Measurements from ENCODE around the gene ARHGAP12. TPM values are rescaled to one million over a fixed set of nuclear protein-coding genes. Genes with fewer than 3 reads are reported as not detected.
"Not testable (repeated sequence)": the region's sequence is repeated elsewhere in the genome, so short reads cannot be mapped to it uniquely, and the experiment has no call there.

ARHGAP12 gene, protein sequence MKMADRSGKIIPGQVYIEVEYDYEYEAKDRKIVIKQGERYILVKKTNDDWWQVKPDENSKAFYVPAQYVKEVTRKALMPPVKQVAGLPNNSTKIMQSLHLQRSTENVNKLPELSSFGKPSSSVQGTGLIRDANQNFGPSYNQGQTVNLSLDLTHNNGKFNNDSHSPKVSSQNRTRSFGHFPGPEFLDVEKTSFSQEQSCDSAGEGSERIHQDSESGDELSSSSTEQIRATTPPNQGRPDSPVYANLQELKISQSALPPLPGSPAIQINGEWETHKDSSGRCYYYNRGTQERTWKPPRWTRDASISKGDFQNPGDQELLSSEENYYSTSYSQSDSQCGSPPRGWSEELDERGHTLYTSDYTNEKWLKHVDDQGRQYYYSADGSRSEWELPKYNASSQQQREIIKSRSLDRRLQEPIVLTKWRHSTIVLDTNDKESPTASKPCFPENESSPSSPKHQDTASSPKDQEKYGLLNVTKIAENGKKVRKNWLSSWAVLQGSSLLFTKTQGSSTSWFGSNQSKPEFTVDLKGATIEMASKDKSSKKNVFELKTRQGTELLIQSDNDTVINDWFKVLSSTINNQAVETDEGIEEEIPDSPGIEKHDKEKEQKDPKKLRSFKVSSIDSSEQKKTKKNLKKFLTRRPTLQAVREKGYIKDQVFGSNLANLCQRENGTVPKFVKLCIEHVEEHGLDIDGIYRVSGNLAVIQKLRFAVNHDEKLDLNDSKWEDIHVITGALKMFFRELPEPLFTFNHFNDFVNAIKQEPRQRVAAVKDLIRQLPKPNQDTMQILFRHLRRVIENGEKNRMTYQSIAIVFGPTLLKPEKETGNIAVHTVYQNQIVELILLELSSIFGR
- total RNA-seq = 10 to 100 TPM; 33.8 to 35.0 TPM
- polyA plus RNA-seq = 10 to 100 TPM in 2 of 3 donors, 1 to 10 TPM in 1; 9.9 to 11.3 (median 10.7) TPM
- 18.3 to 86.2 (median 75.1) reads per million in 6 experiments for total RNA-seq

DNA sequence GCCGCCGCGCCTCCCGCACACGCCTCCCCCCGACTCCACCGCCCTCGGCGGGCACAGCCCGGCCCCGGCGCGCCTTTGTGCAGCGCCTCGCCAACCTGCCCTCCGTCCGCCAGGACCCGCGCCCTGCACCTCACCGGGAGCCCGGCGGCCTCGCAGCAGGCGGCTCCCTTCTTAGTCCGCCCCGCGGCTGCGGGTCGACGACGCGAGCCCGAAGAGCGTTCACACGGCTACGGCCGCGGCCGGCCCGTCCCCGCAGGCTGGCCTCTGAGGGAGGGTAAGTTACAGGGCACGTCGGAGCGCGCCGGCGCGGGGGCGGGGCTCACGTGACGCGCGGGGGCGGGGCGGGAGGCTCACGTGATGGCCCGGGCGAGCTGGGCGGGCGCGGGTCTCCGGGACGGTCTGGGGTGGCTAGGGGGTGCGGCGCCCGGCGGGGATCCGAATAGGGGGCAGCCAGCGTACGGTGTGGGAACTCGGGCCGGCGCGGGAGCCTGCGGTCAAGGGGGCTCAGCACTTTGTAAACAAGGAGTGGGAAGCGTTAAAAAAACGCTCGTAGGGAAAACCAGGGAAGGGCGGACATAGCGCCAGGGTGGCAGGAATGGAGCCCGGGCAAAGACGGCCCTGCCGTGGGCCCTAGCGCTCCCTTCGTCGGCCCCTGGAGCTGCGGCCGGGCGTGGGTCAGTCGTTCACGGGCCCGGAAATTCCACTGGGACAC lies at the start of gene ARHGAP12:
Gene ARHGAP12 (minus strand): TSS at position 283 of the 712 bp plus-strand sequence. CDS start 19,976 bp downstream, outside the sequence.
- Mint-ChIP-seq H3K4me3 (peak within 1 kb of the TSS; percentile 84 to 98 (median 94)), H3K27me3 (no peaks in the 10 kb centered on the region), H3K9me3 (no peaks in the 10 kb centered on the region), H3K4me1 (peaks cover 24 to 57% (median 50%) of the 10 kb centered on the region in 4 donors), H3K27ac (peak within 1 kb of the TSS; percentile 82 to 95 (median 91)), H3K36me3 (no peaks in the 10 kb centered on the region)
- peak; percentile 75 to 78 for ATAC-seq
- POLR2A ChIA-PET = interaction anchor here (0.7 to 1.2 kb wide), 3 partner anchors 12 to 78 kb away, joined by 3 to 4 read pairs (median 3); no protein-coding TSS in a partner anchor
- peak; percentile 74 to 93 (median 86) for DNase-seq

GRCh38 chr10:31978156-31978483 lies 49.5 kb upstream of the ARHGAP12 start:
- Mint-ChIP-seq H3K36me3 (peaks cover 0 to 10% (median 0%) of the 10 kb centered on the region in 3 donors), H3K4me3 (no peak overlapping the region), H3K27me3 (peaks cover 2 to 9% (median 3%) of the 10 kb centered on the region in 5 donors), H3K27ac (no peak overlapping the region), H3K4me1 (peaks cover 19 to 34% (median 30%) of the 10 kb centered on the region in 4 donors), H3K9me3 (peaks cover 0 to 5% (median 0%) of the 10 kb centered on the region in 9 donors)
- no peak for ATAC-seq
- DNase-seq = no peak
- POLR2A ChIA-PET = no interaction called here

- DNase-seq = peak in 3 of 10 donors; percentile 3 to 18 (median 17)
- peaks cover 0 to 10% (median 0%) of the 10 kb centered on the region in 3 donors for H3K36me3 Mint-ChIP-seq
- peaks cover 19 to 34% (median 30%) of the 10 kb centered on the region in 4 donors for H3K4me1 Mint-ChIP-seq
- H3K4me3 Mint-ChIP-seq = peak overlapping the region in 5 of 10 donors; percentile 13 to 54 (median 19)
- peaks cover 0 to 5% (median 0%) of the 10 kb centered on the region in 9 donors for H3K9me3 Mint-ChIP-seq
- H3K27ac Mint-ChIP-seq = no peak overlapping the region
- H3K27me3 Mint-ChIP-seq = peaks cover 2 to 9% (median 3%) of the 10 kb centered on the region in 5 donors
- peak in 1 of 2 donors; percentile 73 for ATAC-seq
- POLR2A ChIA-PET = no interaction called here
These were observed 49.0 kb upstream of the ARHGAP12 start for GRCh38 chr10:31977440-31978155.

- POLR2A ChIA-PET = no interaction called here
- peak in 2 of 10 donors; percentile 4 to 6 for DNase-seq
- peaks cover 0 to 9% (median 3%) of the 10 kb centered on the region in 5 donors for H3K27me3 Mint-ChIP-seq
- peaks cover 0 to 2% (median 0%) of the 10 kb centered on the region in 3 donors for H3K36me3 Mint-ChIP-seq
- peak; percentile 62 to 69 for ATAC-seq
- H3K4me3 Mint-ChIP-seq = peak overlapping the region in 6 of 10 donors; percentile 6 to 64 (median 33)
- peaks cover 0 to 3% (median 0%) of the 10 kb centered on the region in 9 donors for H3K9me3 Mint-ChIP-seq
- no peak overlapping the region for H3K27ac Mint-ChIP-seq
- peaks cover 19 to 34% (median 30%) of the 10 kb centered on the region in 4 donors for H3K4me1 Mint-ChIP-seq
These were observed 46.6 kb upstream of the ARHGAP12 start for GRCh38 chr10:31975157-31975765.

GRCh38 chr10:31974434-31975124 lies 45.9 kb upstream of the ARHGAP12 start:
- no peak for ATAC-seq
- no peak for DNase-seq
- H3K27ac Mint-ChIP-seq = peak overlapping the region in 1 of 10 donors; percentile 34
- H3K9me3 Mint-ChIP-seq = no peaks in the 10 kb centered on the region
- peaks cover 0 to under 1% (median 0%) of the 10 kb centered on the region in 3 donors for H3K36me3 Mint-ChIP-seq
- peaks cover 19 to 34% (median 30%) of the 10 kb centered on the region in 4 donors for H3K4me1 Mint-ChIP-seq
- POLR2A ChIA-PET = no interaction called here
- H3K27me3 Mint-ChIP-seq = peaks cover 0 to 2% (median 1%) of the 10 kb centered on the region in 5 donors
- peak overlapping the region in 2 of 10 donors; percentile 15 to 46 for H3K4me3 Mint-ChIP-seq

DNA sequence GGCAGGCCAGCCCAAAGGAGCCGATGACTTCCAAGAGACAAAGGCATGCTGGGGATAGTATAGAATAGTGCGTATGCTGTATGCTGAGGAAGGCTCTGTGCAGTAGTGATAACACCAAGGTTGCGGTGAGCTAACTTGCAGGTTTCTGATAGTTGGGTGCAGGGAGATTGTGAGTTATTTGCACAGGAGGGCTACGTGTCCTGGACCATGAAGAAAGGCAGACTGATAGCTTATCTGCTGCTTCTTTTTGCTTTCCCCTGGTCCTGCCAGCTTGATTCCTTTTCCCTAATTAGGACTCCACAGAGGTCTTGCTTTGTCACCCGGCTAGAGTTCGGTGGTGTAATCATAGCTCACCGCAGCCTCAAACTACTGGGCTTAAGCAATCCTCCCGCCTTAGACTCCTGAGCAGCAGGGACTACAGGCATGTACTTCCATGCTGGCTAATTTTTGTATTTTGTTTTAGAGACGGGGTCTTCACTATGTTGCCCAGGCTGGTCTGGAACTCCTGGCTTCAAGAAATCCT lies 43.9 kb upstream of the ARHGAP12 start:
- DNase-seq (no peak), ATAC-seq (no peak)
- H3K9me3 Mint-ChIP-seq = no peaks in the 10 kb centered on the region
- peaks cover 15 to 29% (median 24%) of the 10 kb centered on the region in 4 donors for H3K4me1 Mint-ChIP-seq
- no peak overlapping the region for H3K4me3 Mint-ChIP-seq
- no peak overlapping the region for H3K27ac Mint-ChIP-seq
- POLR2A ChIA-PET = no interaction called here
- peaks cover 0 to 2% (median 0%) of the 10 kb centered on the region in 5 donors for H3K27me3 Mint-ChIP-seq
- no peaks in the 10 kb centered on the region for H3K36me3 Mint-ChIP-seq

DNA sequence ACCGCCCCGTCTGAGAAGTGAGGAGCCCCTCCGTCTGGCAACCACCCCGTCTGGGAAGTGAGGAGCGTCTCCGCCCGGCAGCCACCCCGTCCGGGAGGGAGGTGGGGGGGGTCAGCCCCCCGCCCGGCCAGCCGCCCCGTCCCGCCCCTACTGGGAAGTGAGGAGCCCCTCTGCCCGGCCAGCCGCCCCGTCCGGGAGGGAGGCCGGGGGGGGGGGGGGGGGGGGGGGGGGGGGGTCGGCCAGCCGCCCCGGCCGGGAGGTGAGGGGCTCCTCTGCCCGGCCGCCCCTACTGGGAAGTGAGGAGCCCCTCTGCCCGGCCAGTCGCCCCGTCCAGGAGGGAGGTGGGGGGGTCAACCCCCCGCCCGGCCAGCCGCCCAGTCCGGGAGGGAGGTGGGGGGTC lies 41.2 kb upstream of the ARHGAP12 start:
- DNase-seq, H3K27ac Mint-ChIP-seq, H3K9me3 Mint-ChIP-seq, H3K4me1 Mint-ChIP-seq, H3K4me3 Mint-ChIP-seq, POLR2A ChIA-PET, ATAC-seq, H3K36me3 Mint-ChIP-seq, H3K27me3 Mint-ChIP-seq: not testable (repeated sequence)

DNA sequence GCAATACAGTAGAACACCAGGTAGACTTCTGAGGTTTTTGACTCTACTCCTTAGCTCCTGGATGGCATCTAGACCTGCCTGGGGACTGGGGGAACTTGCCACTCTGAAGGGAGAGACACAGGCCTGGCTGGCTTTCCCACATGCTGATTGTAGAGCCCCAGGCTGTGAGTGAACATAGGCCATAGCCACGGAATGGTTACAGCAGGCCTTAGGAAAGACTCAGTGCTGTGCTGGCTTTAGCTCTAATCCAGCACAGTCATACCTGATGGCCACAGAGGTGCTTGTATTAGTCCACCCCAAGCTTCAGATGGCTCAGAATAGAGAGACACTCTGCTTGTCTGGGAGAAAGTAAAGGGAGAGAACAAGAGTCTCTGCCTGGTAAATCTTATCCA lies 35.0 kb upstream of the ARHGAP12 start:
- no peak overlapping the region for H3K27ac Mint-ChIP-seq
- no peaks in the 10 kb centered on the region for H3K27me3 Mint-ChIP-seq
- no peaks in the 10 kb centered on the region for H3K9me3 Mint-ChIP-seq
- H3K4me3 Mint-ChIP-seq = no peak overlapping the region
- POLR2A ChIA-PET = no interaction called here
- H3K36me3 Mint-ChIP-seq = peaks cover 0 to 2% (median 0%) of the 10 kb centered on the region in 3 donors
- no peak for DNase-seq
- peaks cover 13 to 28% (median 22%) of the 10 kb centered on the region in 4 donors for H3K4me1 Mint-ChIP-seq
- no peak for ATAC-seq

DNA sequence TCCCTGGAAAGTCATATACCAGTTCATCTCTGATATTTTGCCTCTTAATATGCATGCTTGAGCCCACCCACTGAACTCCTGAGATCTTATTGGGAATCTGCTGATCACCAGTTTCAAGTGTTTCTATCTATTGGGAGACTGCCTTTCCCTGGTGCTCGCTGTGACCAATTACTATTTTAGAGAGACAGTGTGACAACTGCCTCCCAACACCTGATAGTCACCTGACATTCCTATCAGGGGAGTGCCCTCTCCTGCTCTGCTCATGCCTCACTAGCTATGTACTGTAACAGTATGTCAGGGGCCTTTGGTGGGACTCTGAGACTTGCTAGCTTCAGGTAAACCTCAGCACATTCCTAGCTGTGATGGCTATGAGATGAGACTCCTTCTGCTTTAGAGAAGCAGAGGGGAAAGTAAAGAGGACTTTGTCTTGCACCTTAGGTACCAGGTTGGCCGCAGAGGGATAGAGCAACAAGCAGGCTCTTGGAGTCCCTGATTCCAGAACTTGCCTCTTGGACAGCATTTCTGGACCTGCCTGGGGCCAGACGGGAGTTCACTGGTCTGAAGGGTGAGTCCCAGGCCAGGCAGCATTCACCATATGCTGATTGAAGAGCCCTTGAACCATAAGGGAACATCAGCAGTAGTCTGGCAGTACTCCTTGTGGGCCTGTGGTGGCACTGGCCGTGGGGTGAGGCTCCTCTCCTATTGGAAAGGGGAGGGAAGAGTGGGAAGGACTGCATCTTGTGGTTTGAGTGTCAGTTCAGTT lies 34.4 kb upstream of the ARHGAP12 start:
- POLR2A ChIA-PET = no interaction called here
- H3K4me3 Mint-ChIP-seq = peak overlapping the region in 3 of 10 donors; percentile 18 to 65 (median 62)
- H3K9me3 Mint-ChIP-seq = no peaks in the 10 kb centered on the region

More for the DNA sequence above, 34.4 kb upstream of the ARHGAP12 start:
- ATAC-seq (no peak), DNase-seq (no peak)
- Mint-ChIP-seq H3K27me3 (no peaks in the 10 kb centered on the region), H3K27ac (peak overlapping the region in 3 of 10 donors; percentile 21 to 40 (median 33)), H3K4me1 (peaks cover 13 to 28% (median 22%) of the 10 kb centered on the region in 4 donors), H3K36me3 (peaks cover 0 to 2% (median 0%) of the 10 kb centered on the region in 3 donors)

Data from naive thymus-derived CD8-positive, alpha-beta T cell (primary cell).